SK-N-MC (cell line): ENCODE measurements around the gene PXMP2.
"Not testable (repeated sequence)": the region's sequence is repeated elsewhere in the genome, so short reads cannot be mapped to it uniquely, and the experiment has no call there.

Experiments used
- DNase-seq: peaks from one replicate; pipeline ENCODE4 v3.0.0-alpha.2; 2011; ENCODE audit warnings: low read depth, low spot score
- H3K27ac ChIP-seq: fragments of 200-600 bp; sonication (generic); 2 replicates; pipeline ENCODE4 v1.5.1; 2016; ENCODE audit warnings: mixed run types
- H3K36me3 ChIP-seq: fragments of 200-600 bp; sonication (generic); 2 replicates; pipeline ENCODE4 v1.6.1; 2017; ENCODE audit warnings: antibody characterized with exemption, low read length, mixed read lengths; ENCODE audit not compliant: insufficient read depth
- H3K4me3 ChIP-seq: fragments of 200-600 bp; sonication (generic); 2 replicates; pipeline ENCODE4 v1.5.1; 2016
- H3K9ac ChIP-seq: fragments of 200-600 bp; sonication (generic); 2 replicates; pipeline ENCODE4 v1.8.0; 2017; ENCODE audit warnings: mixed run types, mixed read lengths; ENCODE audit not compliant: insufficient read length
- H3K9me3 ChIP-seq: fragments of 200-600 bp; sonication (generic); 2 replicates; pipeline ENCODE4 v1.6.1; 2017; ENCODE audit warnings: low read depth, mild to moderate bottlenecking, antibody characterized with exemption, low read length, moderate library complexity, mixed read lengths
- EZH2 ChIP-seq: fragments of 200-600 bp; sonication (generic); IDR thresholded peaks from one replicate; pipeline ENCODE4 v1.6.1; 2017; ENCODE audit warnings: antibody characterized with exemption
- FOXP2 ChIP-seq: optimal IDR thresholded peaks from 2 replicates; pipeline ENCODE3; 2011; ENCODE audit warnings: mild to moderate bottlenecking, moderate library complexity; ENCODE audit not compliant: insufficient read depth; ENCODE audit errors: extremely low read length, control extremely low read depth
- POLR2AphosphoS5 ChIP-seq: IDR thresholded peaks from 2 replicates; pipeline ENCODE4 v1.6.1; 2012; ENCODE audit warnings: mild to moderate bottlenecking, low read depth, low read length, borderline replicate concordance

PXMP2 gene

GRCh38 chr12:132674561-132674960 is 12.8 kb upstream of the PXMP2 start:
- H3K9ac ChIP-seq: no peak overlapping the region
- H3K9me3 ChIP-seq: no peaks in the 10 kb centered on the region
- no peak for DNase-seq
- H3K4me3 ChIP-seq: no peak overlapping the region
- H3K27ac ChIP-seq: no peak overlapping the region
- TF ChIP-seq FOXP2: no peak
- TF ChIP-seq EZH2: no peak
- TF ChIP-seq POLR2AphosphoS5: no peak
- peaks cover 90% of the 10 kb centered on the region for H3K36me3 ChIP-seq

- H3K36me3 ChIP-seq: peaks cover 95% of the 10 kb centered on the region
- H3K9me3 ChIP-seq: no peaks in the 10 kb centered on the region
- DNase-seq: no peak
- no peak overlapping the region for H3K4me3 ChIP-seq
- H3K27ac ChIP-seq: no peak overlapping the region
- TF ChIP-seq FOXP2 (no peak), POLR2AphosphoS5 (no peak), EZH2 (no peak)
- no peak overlapping the region for H3K9ac ChIP-seq
Measured at GRCh38 chr12:132675757-132676432, 11.5 kb upstream of the PXMP2 start.

- TF ChIP-seq POLR2AphosphoS5 (no peak), FOXP2 (no peak), EZH2 (no peak)
- no peak overlapping the region for H3K9ac ChIP-seq
- H3K4me3 ChIP-seq: no peak overlapping the region
- H3K27ac ChIP-seq: no peak overlapping the region
- H3K36me3 ChIP-seq: peaks cover 87% of the 10 kb centered on the region
- DNase-seq: no peak
- no peaks in the 10 kb centered on the region for H3K9me3 ChIP-seq
Measured at GRCh38 chr12:132677492-132677891, 9.9 kb upstream of the PXMP2 start.

- TF ChIP-seq FOXP2 (no peak), EZH2 (no peak), POLR2AphosphoS5 (no peak)
- 0 out of 2 replicates have a peak, but pooled peaks cover 4% of the 10 kb centered on the region for H3K9me3 ChIP-seq
- H3K9ac ChIP-seq: no peak overlapping the region
- no peak for DNase-seq
- H3K36me3 ChIP-seq: peaks cover 42% of the 10 kb centered on the region
- H3K4me3 ChIP-seq: peak overlapping the region; percentile 88
- H3K27ac ChIP-seq: no peak overlapping the region
Measured at GRCh38 chr12:132685400-132685799, 2.0 kb upstream of the PXMP2 start.

DNA sequence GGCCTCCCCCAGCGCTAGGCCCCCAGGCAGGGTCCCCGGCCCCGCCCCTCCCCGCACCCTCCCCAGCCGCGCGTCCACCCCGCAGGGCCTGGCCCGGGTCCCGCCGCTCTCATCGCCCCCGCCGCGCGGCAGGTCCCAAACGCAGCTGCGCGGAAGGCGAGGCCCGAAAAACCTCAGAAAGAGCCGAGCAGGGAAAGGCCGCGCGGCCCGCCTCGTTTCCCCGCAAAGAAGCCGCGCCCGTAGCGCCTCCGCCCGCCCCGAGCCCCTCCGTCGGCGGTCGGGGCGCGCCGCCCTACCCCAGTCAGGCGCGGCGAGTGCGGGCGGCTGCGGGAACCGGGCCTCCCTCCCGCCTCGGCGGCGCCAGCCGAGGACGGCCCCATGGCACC is 569 bp upstream of the PXMP2 start:
- H3K27ac ChIP-seq: peak overlapping the region; percentile 92
- no peak for DNase-seq
- H3K9ac ChIP-seq: peak overlapping the region; percentile 91
- 0 out of 2 replicates have a peak, but pooled peaks cover 4% of the 10 kb centered on the region for H3K9me3 ChIP-seq
- H3K4me3 ChIP-seq: peak overlapping the region; percentile 88
- TF ChIP-seq POLR2AphosphoS5 (no peak), EZH2 (no peak), FOXP2 (no peak)
- H3K36me3 ChIP-seq: peaks cover 44% of the 10 kb centered on the region

DNA sequence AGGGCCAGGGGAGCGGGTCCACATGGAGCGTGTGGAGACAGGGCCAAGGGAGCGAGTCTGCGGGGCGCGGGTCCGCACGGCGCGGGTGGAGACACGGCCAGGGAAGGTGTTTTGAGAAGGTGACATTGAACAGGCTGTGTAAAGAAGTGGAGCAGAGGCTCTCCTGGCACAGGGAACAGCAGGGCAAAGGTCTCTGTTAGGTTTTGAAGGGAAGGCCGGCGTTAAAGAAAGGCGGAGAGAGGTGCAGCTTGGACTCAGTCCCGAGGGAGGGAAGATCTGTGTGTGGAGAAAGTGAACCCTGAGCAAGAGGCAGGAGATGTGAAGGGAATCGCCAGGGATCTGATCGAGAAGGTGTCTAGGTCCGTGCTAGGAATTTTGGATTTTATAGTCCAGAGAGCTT is 1.8 kb downstream of the PXMP2 start:
- TF ChIP-seq POLR2AphosphoS5 (no peak), FOXP2 (no peak), EZH2 (no peak)
- H3K4me3 ChIP-seq: peak overlapping the region; percentile 52

DNA sequence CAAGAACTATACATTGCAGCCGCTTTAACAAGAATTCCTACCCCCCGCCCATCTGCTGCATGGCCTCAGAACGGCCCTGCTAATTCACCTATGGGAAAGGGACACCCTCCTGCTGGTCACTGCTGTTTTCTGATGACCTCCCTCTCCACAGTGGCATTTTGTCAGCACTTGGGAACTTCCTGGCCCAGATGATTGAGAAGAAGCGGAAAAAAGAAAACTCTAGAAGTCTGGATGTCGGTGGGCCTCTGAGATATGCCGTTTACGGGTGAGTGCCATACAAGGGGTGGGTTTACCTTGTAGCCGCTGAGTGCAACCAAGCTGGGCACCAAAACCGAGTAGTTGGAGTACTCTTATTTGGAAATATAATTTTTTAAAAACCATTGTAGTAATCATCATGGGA is 2.7 kb downstream of the PXMP2 start:
- no peak overlapping the region for H3K9ac ChIP-seq
- TF ChIP-seq FOXP2 (no peak), EZH2 (no peak), POLR2AphosphoS5 (no peak)
- H3K36me3 ChIP-seq: peaks cover 35% of the 10 kb centered on the region
- peak overlapping the region; percentile 68 for H3K27ac ChIP-seq
- no peaks in the 10 kb centered on the region for H3K9me3 ChIP-seq
- H3K4me3 ChIP-seq: peak overlapping the region; percentile 52
- no peak for DNase-seq

More for the DNA sequence above, 1.8 kb downstream of the PXMP2 start:
- peak overlapping the region; percentile 68; the same call in 1 of the 2 replicates for H3K27ac ChIP-seq
- H3K36me3 ChIP-seq: peaks cover 33% of the 10 kb centered on the region
- peak overlapping the region; percentile 37 for H3K9ac ChIP-seq
- DNase-seq: no peak
- H3K9me3 ChIP-seq: no peaks in the 10 kb centered on the region

DNA sequence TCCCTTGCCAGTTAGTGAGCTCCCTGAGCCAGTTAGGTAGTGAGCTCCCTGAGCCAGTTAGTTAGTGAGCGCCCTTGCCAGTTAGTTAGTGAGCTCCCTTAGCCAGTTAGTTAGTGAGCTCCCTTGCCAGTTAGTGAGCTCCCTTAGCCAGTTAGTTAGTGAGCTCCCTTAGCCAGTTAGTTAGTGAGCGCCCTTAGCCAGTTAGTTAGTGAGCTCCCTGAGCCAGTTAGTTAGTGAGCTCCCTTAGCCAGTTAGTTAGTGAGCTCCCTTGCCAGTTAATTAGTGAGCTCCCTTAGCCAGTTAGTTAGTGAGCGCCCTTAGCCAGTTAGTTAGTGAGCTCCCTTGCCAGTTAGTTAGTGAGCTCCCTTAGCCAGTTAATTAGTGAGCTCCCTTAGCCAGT is 4.6 kb downstream of the PXMP2 start:
- not testable (repeated sequence) for H3K4me3 ChIP-seq, H3K9ac ChIP-seq, H3K9me3 ChIP-seq, DNase-seq
- peaks cover 45% of the 10 kb centered on the region for H3K36me3 ChIP-seq
- H3K27ac ChIP-seq: peak overlapping the region; percentile 39; the same call in 1 of the 2 replicates

DNA sequence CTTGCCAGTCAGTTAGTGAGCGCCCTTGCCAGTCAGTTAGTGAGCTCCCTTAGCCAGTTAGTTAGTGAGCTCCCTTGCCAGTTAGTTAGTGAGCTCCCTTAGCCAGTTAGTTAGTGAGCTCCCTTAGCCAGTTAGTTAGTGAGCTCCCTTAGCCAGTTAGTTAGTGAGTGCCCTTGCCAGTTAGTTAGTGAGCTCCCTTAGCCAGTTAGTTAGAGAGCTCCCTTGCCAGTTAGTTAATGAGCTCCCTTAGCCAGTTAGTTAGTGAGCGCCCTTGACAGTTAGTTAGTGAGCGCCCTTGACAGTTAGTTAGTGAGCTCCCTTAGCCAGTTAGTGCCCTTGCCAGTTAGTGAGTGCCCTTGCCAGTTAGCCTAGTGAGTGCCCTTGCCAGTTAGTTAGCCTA is 7.5 kb downstream of the PXMP2 start:
- peaks cover 67% of the 10 kb centered on the region for H3K36me3 ChIP-seq
- DNase-seq, H3K9me3 ChIP-seq, H3K9ac ChIP-seq, H3K4me3 ChIP-seq, H3K27ac ChIP-seq: not testable (repeated sequence)

DNA sequence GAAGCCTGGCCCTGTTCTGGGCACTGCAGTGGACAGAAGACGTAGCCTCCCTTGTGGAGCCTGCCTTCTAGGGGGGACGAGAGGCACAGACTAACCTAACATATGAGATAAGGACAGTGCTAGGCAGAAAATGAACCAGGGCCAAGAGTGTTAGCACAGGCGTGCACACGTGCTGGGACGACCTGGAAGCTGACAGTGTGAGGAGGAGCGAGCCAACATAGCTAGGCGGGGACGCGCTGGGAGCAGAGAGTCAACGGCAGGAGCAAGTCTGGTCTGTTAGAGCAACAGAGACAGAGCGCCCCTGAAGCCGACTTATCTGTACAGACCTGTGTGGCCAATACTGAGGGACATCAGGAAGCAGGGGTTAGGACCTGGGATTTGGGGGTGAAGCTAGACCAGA is 8.0 kb downstream of the PXMP2 start:
- Histone ChIP-seq H3K9ac (no peak overlapping the region), H3K36me3 (peaks cover 67% of the 10 kb centered on the region)

More for the DNA sequence above, 8.0 kb downstream of the PXMP2 start:
- Histone ChIP-seq H3K9me3 (no peaks in the 10 kb centered on the region), H3K4me3 (no peak overlapping the region), H3K27ac (no peak overlapping the region)
- TF ChIP-seq POLR2AphosphoS5: no peak
- no peak for TF ChIP-seq FOXP2
- TF ChIP-seq EZH2: no peak
- DNase-seq: no peak
